Keratinocyte (primary cell): ENCODE results near the gene TMEM18.
A peak's percentile ranks its signal among the peaks of the same experiment; 100 is the strongest.

Experiments
- EZH2 ChIP-seq: IDR thresholded peaks from one replicate; pipeline ENCODE4 v1.6.1; 2012; ENCODE audit warnings: inconsistent platforms, mild to moderate bottlenecking, low read length, moderate library complexity
- TF ChIP-seq, protein P1 (sequence below), 3 experiments: IDR thresholded peaks in 1 of 3; conservative IDR thresholded peaks in 1 of 3; optimal IDR thresholded peaks in 1 of 3; 2 replicates in 2 of 3; 3 replicates in 1 of 3; pipeline versions ENCODE3 to v1.5.1; 2011; ENCODE audit warnings: low read length in 3 of 3, mild to moderate bottlenecking in 3 of 3, moderate library complexity in 2 of 3, control low read depth in 1 of 3, inconsistent platforms in 1 of 3; ENCODE audit not compliant: insufficient read depth in 2 of 3; ENCODE audit errors: extremely low read depth in 1 of 3

DNA sequence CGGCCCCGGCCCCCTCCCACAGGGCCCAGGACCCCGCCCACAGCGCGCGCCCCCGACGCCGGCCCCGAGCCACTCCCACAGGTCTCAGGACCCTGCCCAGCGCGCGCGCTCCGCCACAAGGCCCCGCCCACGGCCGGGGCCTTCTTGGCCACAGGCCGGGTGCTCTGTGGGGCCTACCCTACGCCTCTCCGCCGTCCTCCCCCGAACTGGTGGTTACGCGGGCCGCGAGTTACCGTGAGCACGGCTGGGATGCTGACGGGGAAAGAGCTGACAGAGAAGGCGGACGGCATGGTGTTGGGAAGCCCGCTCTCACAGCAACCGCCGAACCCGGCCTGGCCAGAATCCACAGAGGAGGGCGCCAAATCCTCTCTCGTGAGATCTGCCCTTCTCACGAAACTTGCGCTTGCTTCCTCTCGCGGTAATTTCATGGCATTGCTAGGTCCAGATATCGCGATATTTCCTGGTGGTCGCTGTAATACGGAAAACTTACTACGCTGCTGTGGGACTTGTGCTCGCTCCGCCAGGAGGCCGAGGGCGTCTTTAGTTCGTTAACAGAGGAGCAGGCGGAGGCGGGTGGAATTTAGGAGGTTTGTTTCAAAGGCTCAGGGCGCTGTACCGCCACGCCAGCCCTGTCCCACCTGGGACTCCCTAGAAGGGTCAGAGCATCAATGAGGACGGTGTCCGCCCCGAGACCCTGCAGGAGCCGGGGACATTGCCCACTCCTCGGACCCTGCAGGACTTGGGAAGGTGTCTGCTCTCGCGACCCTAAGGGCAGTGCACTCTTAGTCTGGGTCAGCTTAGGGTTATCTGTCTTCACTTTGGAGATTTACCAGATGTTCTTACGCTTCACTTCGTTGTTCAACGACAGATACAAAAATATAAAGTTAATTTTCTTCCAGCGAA is at the start of gene TMEM18:
- TF ChIP-seq, protein P1, sequence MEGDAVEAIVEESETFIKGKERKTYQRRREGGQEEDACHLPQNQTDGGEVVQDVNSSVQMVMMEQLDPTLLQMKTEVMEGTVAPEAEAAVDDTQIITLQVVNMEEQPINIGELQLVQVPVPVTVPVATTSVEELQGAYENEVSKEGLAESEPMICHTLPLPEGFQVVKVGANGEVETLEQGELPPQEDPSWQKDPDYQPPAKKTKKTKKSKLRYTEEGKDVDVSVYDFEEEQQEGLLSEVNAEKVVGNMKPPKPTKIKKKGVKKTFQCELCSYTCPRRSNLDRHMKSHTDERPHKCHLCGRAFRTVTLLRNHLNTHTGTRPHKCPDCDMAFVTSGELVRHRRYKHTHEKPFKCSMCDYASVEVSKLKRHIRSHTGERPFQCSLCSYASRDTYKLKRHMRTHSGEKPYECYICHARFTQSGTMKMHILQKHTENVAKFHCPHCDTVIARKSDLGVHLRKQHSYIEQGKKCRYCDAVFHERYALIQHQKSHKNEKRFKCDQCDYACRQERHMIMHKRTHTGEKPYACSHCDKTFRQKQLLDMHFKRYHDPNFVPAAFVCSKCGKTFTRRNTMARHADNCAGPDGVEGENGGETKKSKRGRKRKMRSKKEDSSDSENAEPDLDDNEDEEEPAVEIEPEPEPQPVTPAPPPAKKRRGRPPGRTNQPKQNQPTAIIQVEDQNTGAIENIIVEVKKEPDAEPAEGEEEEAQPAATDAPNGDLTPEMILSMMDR (optimal IDR thresholded peaks at IDR 0.05 in 1 of 3, IDR thresholded peaks at IDR 0.05 in 1 of 3, conservative IDR thresholded peaks at IDR 0.05 in 1 of 3; ENCODE audit: extremely low read depth in 1 of 3, insufficient read depth in 2 of 3, low read length in 3 of 3) = peak; percentile 21 to 50 (median 28)
- no peak for TF ChIP-seq EZH2
